Activated T-helper 1 cell treated with anti-CD3 and anti-CD28 coated beads, Interleukin-12 subunit alpha, Interleukin-12 subunit beta, Interleukin-2, Interleukin-4 antibody, amounts not matched to agents 30 ng/mL and 10 ng/mL and 1 ng/mL, durations not matched to agents 14 hours and 24 hours and 36 hours (primary cell): ENCODE results near the gene SDC3. TPM values are rescaled to one million over a fixed set of nuclear protein-coding genes. Genes with fewer than 3 reads are reported as not detected.
A peak's percentile ranks its signal among the peaks of the same experiment; 100 is the strongest.
"Not testable (repeated sequence)": the region's sequence is repeated elsewhere in the genome, so short reads cannot be mapped to it uniquely, and the experiment has no call there.

Source experiments
- DNase-seq: peaks from one replicate; pipeline ENCODE4 v3.0.0; 2021; ENCODE audit warnings: low spot score
- H3K27ac Mint-ChIP-seq: one replicate; pipeline ENCODE4 v1.8.0; 2021; ENCODE audit warnings: mild to moderate bottlenecking, mixed read lengths
- H3K27me3 Mint-ChIP-seq: one replicate; pipeline ENCODE4 v1.8.0; 2022; ENCODE audit warnings: mild to moderate bottlenecking, moderate library complexity, mixed read lengths; ENCODE audit not compliant: insufficient read depth
- H3K36me3 Mint-ChIP-seq: one replicate; pipeline ENCODE4 v1.8.0; 2021; ENCODE audit warnings: low read depth, mixed read lengths
- H3K4me1 Mint-ChIP-seq: one replicate; pipeline ENCODE4 v1.8.0; 2021; ENCODE audit warnings: low read depth, mixed read lengths
- H3K4me3 Mint-ChIP-seq: one replicate; pipeline ENCODE4 v1.8.0; 2021; ENCODE audit warnings: mild to moderate bottlenecking, moderate library complexity, mixed read lengths
- H3K9me3 Mint-ChIP-seq: one replicate; pipeline ENCODE4 v1.8.0; 2021; ENCODE audit warnings: mixed read lengths
- intact Hi-C: fragments of 100-400 bp; cut with micrococcal nuclease; formaldehyde crosslinking; loops from one replicate; pipeline ENCODE4 v1.15.1; 2024
- total RNA-seq: library from RNA; stranded (reverse); gene quantifications from 2 replicates; pipeline ENCODE4 v1.2.3, GENCODE V29; 2022

The SDC3 gene
- total RNA-seq, 1 donor from 2014 or later = 0.26 TPM

- H3K27me3 Mint-ChIP-seq = peaks cover 21% of the 10 kb centered on the region
- DNase-seq = peak; percentile 4
- H3K27ac Mint-ChIP-seq = no peak overlapping the region
- no peak overlapping the region for H3K4me3 Mint-ChIP-seq
- H3K4me1 Mint-ChIP-seq = peaks cover 7% of the 10 kb centered on the region
- H3K9me3 Mint-ChIP-seq = no peaks in the 10 kb centered on the region
- intact Hi-C loops = no loop called here
- H3K36me3 Mint-ChIP-seq = no peaks in the 10 kb centered on the region
Measured at GRCh38 chr1:30868833-30869435, 39.6 kb downstream of the SDC3 start.

GRCh38 chr1:30868057-30868456, 40.5 kb downstream of the SDC3 start:
- peaks cover 21% of the 10 kb centered on the region for H3K27me3 Mint-ChIP-seq
- DNase-seq, H3K27ac Mint-ChIP-seq, H3K36me3 Mint-ChIP-seq, H3K4me1 Mint-ChIP-seq, H3K9me3 Mint-ChIP-seq, intact Hi-C loops, H3K4me3 Mint-ChIP-seq: not testable (repeated sequence)

- intact Hi-C loops = no loop called here
- Mint-ChIP-seq H3K9me3 (no peaks in the 10 kb centered on the region), H3K27me3 (peaks cover 21% of the 10 kb centered on the region), H3K36me3 (no peaks in the 10 kb centered on the region), H3K4me3 (no peak overlapping the region), H3K27ac (no peak overlapping the region), H3K4me1 (peaks cover 7% of the 10 kb centered on the region)
- no peak for DNase-seq
Measured at GRCh38 chr1:30867537-30867936, 41.0 kb downstream of the SDC3 start.

- Mint-ChIP-seq H3K4me1 (peaks cover 7% of the 10 kb centered on the region), H3K9me3 (no peaks in the 10 kb centered on the region), H3K27ac (no peak overlapping the region), H3K4me3 (no peak overlapping the region), H3K27me3 (peaks cover 24% of the 10 kb centered on the region), H3K36me3 (no peaks in the 10 kb centered on the region)
- DNase-seq = no peak
- intact Hi-C loops = no loop called here
Measured at GRCh38 chr1:30866594-30866993, 42.0 kb downstream of the SDC3 start.

GRCh38 chr1:30864681-30865080, 43.9 kb downstream of the SDC3 start:
- H3K4me3 Mint-ChIP-seq = no peak overlapping the region
- no peak overlapping the region for H3K27ac Mint-ChIP-seq
- intact Hi-C loops = no loop called here
- no peak for DNase-seq
- H3K36me3 Mint-ChIP-seq = no peaks in the 10 kb centered on the region
- H3K27me3 Mint-ChIP-seq = peaks cover 25% of the 10 kb centered on the region
- peaks cover 7% of the 10 kb centered on the region for H3K4me1 Mint-ChIP-seq
- H3K9me3 Mint-ChIP-seq = no peaks in the 10 kb centered on the region

GRCh38 chr1:30863858-30864604, 44.5 kb downstream of the SDC3 start:
- Mint-ChIP-seq H3K27ac (no peak overlapping the region), H3K4me3 (no peak overlapping the region), H3K4me1 (peaks cover under 1% of the 10 kb centered on the region), H3K36me3 (no peaks in the 10 kb centered on the region), H3K27me3 (peaks cover 23% of the 10 kb centered on the region), H3K9me3 (no peaks in the 10 kb centered on the region)
- intact Hi-C loops = no loop called here
- DNase-seq = no peak

GRCh38 chr1:30860320-30860652, 48.3 kb downstream of the SDC3 start:
- Mint-ChIP-seq H3K27me3 (peaks cover 13% of the 10 kb centered on the region), H3K27ac (no peak overlapping the region)

GRCh38 chr1:30857964-30858363, 50.6 kb downstream of the SDC3 start:
- DNase-seq = no peak
- no peaks in the 10 kb centered on the region for H3K4me1 Mint-ChIP-seq
- intact Hi-C loops = no loop called here
- H3K27ac Mint-ChIP-seq = no peak overlapping the region
- peaks cover 8% of the 10 kb centered on the region for H3K27me3 Mint-ChIP-seq
- no peaks in the 10 kb centered on the region for H3K9me3 Mint-ChIP-seq
- no peaks in the 10 kb centered on the region for H3K36me3 Mint-ChIP-seq
- no peak overlapping the region for H3K4me3 Mint-ChIP-seq

More at GRCh38 chr1:30860320-30860652, 48.3 kb downstream of the SDC3 start:
- intact Hi-C loops = no loop called here
- Mint-ChIP-seq H3K9me3 (no peaks in the 10 kb centered on the region), H3K36me3 (no peaks in the 10 kb centered on the region), H3K4me3 (no peak overlapping the region), H3K4me1 (no peaks in the 10 kb centered on the region)
- no peak for DNase-seq

- Mint-ChIP-seq H3K4me3 (no peak overlapping the region), H3K4me1 (no peaks in the 10 kb centered on the region), H3K9me3 (no peaks in the 10 kb centered on the region), H3K36me3 (no peaks in the 10 kb centered on the region), H3K27ac (no peak overlapping the region), H3K27me3 (peaks cover 5% of the 10 kb centered on the region)
- intact Hi-C loops = no loop called here
- DNase-seq = no peak
Measured at GRCh38 chr1:30857062-30857461, 51.5 kb downstream of the SDC3 start.

GRCh38 chr1:30856260-30856790, 52.2 kb downstream of the SDC3 start:
- intact Hi-C loops = no loop called here
- no peak for DNase-seq
- no peaks in the 10 kb centered on the region for H3K36me3 Mint-ChIP-seq
- H3K9me3 Mint-ChIP-seq = no peaks in the 10 kb centered on the region
- no peaks in the 10 kb centered on the region for H3K4me1 Mint-ChIP-seq
- H3K27me3 Mint-ChIP-seq = peaks cover 5% of the 10 kb centered on the region
- no peak overlapping the region for H3K4me3 Mint-ChIP-seq
- no peak overlapping the region for H3K27ac Mint-ChIP-seq

- no peak overlapping the region for H3K4me3 Mint-ChIP-seq
- no peaks in the 10 kb centered on the region for H3K4me1 Mint-ChIP-seq
- H3K27ac Mint-ChIP-seq = no peak overlapping the region
- peaks cover 5% of the 10 kb centered on the region for H3K27me3 Mint-ChIP-seq
- no peaks in the 10 kb centered on the region for H3K9me3 Mint-ChIP-seq
- H3K36me3 Mint-ChIP-seq = no peaks in the 10 kb centered on the region
- DNase-seq = no peak
- intact Hi-C loops = no loop called here
Measured at GRCh38 chr1:30855686-30856259, 52.8 kb downstream of the SDC3 start.

- no peak overlapping the region for H3K27ac Mint-ChIP-seq
- intact Hi-C loops = no loop called here
Measured at GRCh38 chr1:30853350-30853749, 55.2 kb downstream of the SDC3 start.

GRCh38 chr1:30852026-30852425, 56.5 kb downstream of the SDC3 start:
- intact Hi-C loops = no loop called here
- H3K36me3 Mint-ChIP-seq = no peaks in the 10 kb centered on the region
- no peak overlapping the region for H3K27ac Mint-ChIP-seq
- no peak for DNase-seq
- H3K9me3 Mint-ChIP-seq = no peaks in the 10 kb centered on the region
- no peak overlapping the region for H3K4me3 Mint-ChIP-seq
- no peaks in the 10 kb centered on the region for H3K4me1 Mint-ChIP-seq
- H3K27me3 Mint-ChIP-seq = peaks cover 16% of the 10 kb centered on the region

More at GRCh38 chr1:30853350-30853749, 55.2 kb downstream of the SDC3 start:
- H3K36me3 Mint-ChIP-seq = no peaks in the 10 kb centered on the region
- H3K4me3 Mint-ChIP-seq = no peak overlapping the region
- H3K4me1 Mint-ChIP-seq = no peaks in the 10 kb centered on the region
- peaks cover 13% of the 10 kb centered on the region for H3K27me3 Mint-ChIP-seq
- H3K9me3 Mint-ChIP-seq = no peaks in the 10 kb centered on the region
- no peak for DNase-seq
